ENCODE data around the gene SCN5A. TPM values are rescaled to one million over a fixed set of nuclear protein-coding genes. Genes with fewer than 3 reads are reported as not detected.
A peak's percentile ranks its signal among the peaks of the same experiment; 100 is the strongest.

The SCN5A gene
- total and polyA plus RNA-seq, 7 donors: under 0.01 to 1.9 (median 0.51) TPM

DNA sequence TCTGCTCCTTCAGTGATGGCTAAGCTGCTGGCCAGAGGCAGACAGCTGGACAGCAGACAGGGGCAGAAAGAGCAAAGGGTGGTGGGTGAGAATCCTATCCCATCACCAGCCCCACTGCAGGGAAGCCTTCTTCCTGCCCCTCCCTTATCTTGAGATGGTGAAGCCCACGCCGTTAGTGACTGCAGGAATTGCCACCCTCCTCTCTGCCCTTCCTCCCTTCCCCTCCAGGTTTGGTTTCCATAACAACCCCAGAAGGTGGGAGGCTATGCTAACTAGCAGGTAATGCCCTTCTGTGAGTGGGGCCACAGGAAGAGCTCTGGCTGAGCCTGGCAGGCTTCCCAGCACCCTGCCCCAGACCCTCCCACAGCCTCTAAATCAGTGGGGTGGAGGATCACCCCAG lies 32.8 kb downstream of the SCN5A start:
- DNase-seq: no peak
- H3K36me3 ChIP-seq: no peaks in the 10 kb centered on the region
- H3K27ac ChIP-seq: no peak overlapping the region
- H3K4me3 ChIP-seq: no peak overlapping the region
- no peaks in the 10 kb centered on the region for H3K4me1 ChIP-seq
- WGBS, 2 donors: 24 to 42% methylated on average over 2 of the region's 2 CpGs
- intact Hi-C loops (cut with DNase I): no loop called here
- H3K9me3 ChIP-seq: no peaks in the 10 kb centered on the region
- no peaks in the 10 kb centered on the region for H3K27me3 ChIP-seq
- no peak for TF ChIP-seq POLR2A (IDR thresholded peaks at IDR 0.05)
- no peak for TF ChIP-seq POLR2AphosphoS5 (IDR thresholded peaks at IDR 0.05)
- no peak for TF ChIP-seq CTCF (IDR thresholded peaks at IDR 0.05)
- TF ChIP-seq EP300 (IDR thresholded peaks at IDR 0.05): no peak

DNA sequence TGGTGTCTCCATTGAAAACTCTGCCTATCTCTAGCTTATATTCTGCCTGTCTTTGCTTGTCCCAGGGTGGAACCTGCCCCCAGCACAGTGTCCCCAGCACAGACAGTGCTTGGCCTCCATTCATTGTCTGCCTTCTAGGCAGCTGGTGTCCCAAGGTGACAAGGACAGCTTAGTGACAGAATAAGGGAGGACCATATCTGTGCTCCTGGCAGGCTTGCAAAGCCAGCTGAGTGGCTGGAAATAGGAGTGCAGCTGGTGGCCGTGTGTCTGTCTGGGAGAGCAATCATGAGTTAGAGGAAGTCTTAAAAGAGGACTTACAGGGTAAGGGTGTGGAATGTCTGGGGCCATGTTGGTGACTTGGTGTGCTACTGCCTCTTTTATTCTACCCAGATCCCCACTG lies 33.4 kb downstream of the SCN5A start:
- TF ChIP-seq POLR2AphosphoS5 (IDR thresholded peaks at IDR 0.05): no peak
- no peak for TF ChIP-seq CTCF (IDR thresholded peaks at IDR 0.05)
- TF ChIP-seq EP300 (IDR thresholded peaks at IDR 0.05): no peak
- no peak for TF ChIP-seq POLR2A (IDR thresholded peaks at IDR 0.05)
- no peak for DNase-seq
- H3K4me1 ChIP-seq: no peaks in the 10 kb centered on the region
- no peak overlapping the region for H3K4me3 ChIP-seq
- no peaks in the 10 kb centered on the region for H3K36me3 ChIP-seq
- intact Hi-C loops (cut with DNase I): no loop called here
- H3K27ac ChIP-seq: no peak overlapping the region
- 22 to 34% methylated on average over 1 of the region's 1 CpG for WGBS, 2 donors
- no peaks in the 10 kb centered on the region for H3K9me3 ChIP-seq
- H3K27me3 ChIP-seq: no peaks in the 10 kb centered on the region

DNA sequence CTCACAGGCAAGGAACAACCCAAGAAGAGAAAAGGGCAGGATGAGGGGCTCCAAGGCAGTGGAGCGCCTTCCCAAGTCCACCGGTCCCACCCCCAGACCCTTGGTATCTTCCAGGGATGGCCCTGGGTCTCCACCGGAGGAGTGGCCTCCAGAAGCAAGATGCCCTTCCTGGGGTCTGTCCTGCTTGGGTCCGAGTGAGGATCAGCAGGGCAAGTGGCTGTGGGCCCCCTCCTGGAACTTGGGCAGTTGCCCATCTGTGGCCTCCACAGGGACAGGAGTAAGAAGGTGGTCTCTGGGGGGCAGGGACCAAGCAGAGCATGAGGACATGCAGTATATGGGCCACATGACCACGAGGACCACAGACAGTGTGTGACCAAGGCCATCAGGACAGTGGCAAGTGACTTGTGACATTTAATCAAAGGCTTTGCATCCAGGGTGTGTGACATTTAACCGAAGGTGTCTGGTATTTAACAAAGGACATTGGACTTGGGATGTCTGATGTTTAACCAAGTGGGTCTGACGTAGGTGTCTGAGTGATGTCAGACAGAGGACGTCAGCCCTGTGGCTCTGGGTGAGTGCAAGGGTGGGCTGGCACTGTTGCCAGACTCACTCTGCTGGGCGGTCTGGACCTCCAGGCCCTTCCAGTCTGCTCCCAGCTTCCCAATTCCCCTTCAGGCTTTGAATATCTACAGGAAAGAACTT lies 34.7 kb downstream of the SCN5A start:
- H3K27me3 ChIP-seq: no peaks in the 10 kb centered on the region
- no peak overlapping the region for H3K4me3 ChIP-seq
- H3K4me1 ChIP-seq: no peaks in the 10 kb centered on the region
- TF ChIP-seq CTCF (IDR thresholded peaks at IDR 0.05) (no peak), POLR2AphosphoS5 (IDR thresholded peaks at IDR 0.05) (no peak), POLR2A (IDR thresholded peaks at IDR 0.05) (no peak), EP300 (IDR thresholded peaks at IDR 0.05) (no peak)
- peak; percentile 49 for DNase-seq
- no peaks in the 10 kb centered on the region for H3K9me3 ChIP-seq
- no peaks in the 10 kb centered on the region for H3K36me3 ChIP-seq
- intact Hi-C loops (cut with DNase I): no loop called here
- H3K27ac ChIP-seq: no peak overlapping the region
- 72 to 87% methylated on average over 9 of the region's 9 CpGs for WGBS, 2 donors

GRCh38 chr3:38614091-38614490 lies 35.4 kb downstream of the SCN5A start:
- Histone ChIP-seq H3K27me3 (no peaks in the 10 kb centered on the region), H3K4me3 (no peak overlapping the region), H3K9me3 (no peaks in the 10 kb centered on the region), H3K36me3 (no peaks in the 10 kb centered on the region), H3K27ac (no peak overlapping the region), H3K4me1 (no peaks in the 10 kb centered on the region)
- peak; percentile 55 for DNase-seq
- WGBS, 2 donors: 74 to 84% methylated on average over 7 of the region's 7 CpGs
- intact Hi-C loops (cut with DNase I): no loop called here
- no peak for TF ChIP-seq CTCF (IDR thresholded peaks at IDR 0.05)
- no peak for TF ChIP-seq POLR2AphosphoS5 (IDR thresholded peaks at IDR 0.05)
- TF ChIP-seq EP300 (IDR thresholded peaks at IDR 0.05): no peak
- no peak for TF ChIP-seq POLR2A (IDR thresholded peaks at IDR 0.05)

DNA sequence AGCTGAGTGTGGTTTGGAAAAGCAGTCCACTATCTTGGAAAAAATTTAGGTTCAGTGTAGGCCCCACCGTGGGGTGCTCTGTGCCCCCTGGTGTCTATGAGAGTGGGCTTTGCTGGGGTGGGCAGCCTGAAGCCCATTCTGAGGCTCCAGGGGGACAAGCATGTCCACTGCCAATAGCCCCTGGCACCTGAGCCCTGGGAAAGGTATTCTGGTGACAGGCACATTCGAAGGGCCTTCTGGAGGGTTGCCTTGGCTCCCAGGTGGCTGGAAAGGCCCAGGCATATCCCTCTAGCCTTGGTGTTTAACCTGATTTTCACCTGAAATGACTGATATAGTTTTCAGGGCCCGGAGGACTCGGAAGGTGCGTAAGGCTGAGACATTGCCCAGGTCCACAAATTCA lies 36.1 kb downstream of the SCN5A start:
- no peak overlapping the region for H3K27ac ChIP-seq
- no peaks in the 10 kb centered on the region for H3K36me3 ChIP-seq
- H3K27me3 ChIP-seq: no peaks in the 10 kb centered on the region
- H3K4me1 ChIP-seq: no peaks in the 10 kb centered on the region
- H3K4me3 ChIP-seq: no peak overlapping the region
- WGBS, 2 donors: 89 to 94% methylated on average over 5 of the region's 5 CpGs
- intact Hi-C loops (cut with DNase I): no loop called here
- DNase-seq: peak; percentile 22
- H3K9me3 ChIP-seq: no peaks in the 10 kb centered on the region
- TF ChIP-seq CTCF (IDR thresholded peaks at IDR 0.05) (no peak), POLR2AphosphoS5 (IDR thresholded peaks at IDR 0.05) (no peak), EP300 (IDR thresholded peaks at IDR 0.05) (no peak), POLR2A (IDR thresholded peaks at IDR 0.05) (no peak)
